WERI-Rb-1 (cell line): ENCODE results near the gene PIK3R3.

Source experiments
- DNase-seq: peaks from one replicate; pipeline ENCODE4 v3.0.0-alpha.2; 2020
- H3K27ac ChIP-seq: fragments of 250-450 bp; sonication (Bioruptor Pico); 2 replicates; pipeline ENCODE4 v1.5.1; 2020; ENCODE audit warnings: mild to moderate bottlenecking, moderate library complexity
- H3K27me3 ChIP-seq: fragments of 250-450 bp; sonication (Bioruptor Pico); 2 replicates; pipeline ENCODE4 v1.5.1; 2021; ENCODE audit warnings: mild to moderate bottlenecking, low read depth, moderate library complexity; ENCODE audit not compliant: insufficient read depth, severe bottlenecking
- H3K36me3 ChIP-seq: fragments of 250-450 bp; sonication (Bioruptor Pico); 2 replicates; pipeline ENCODE4 v1.5.1; 2020; ENCODE audit warnings: mild to moderate bottlenecking, moderate library complexity
- H3K4me3 ChIP-seq: 2 replicates; pipeline ENCODE4 v1.5.1; 2011; ENCODE audit warnings: low read depth, mild to moderate bottlenecking, control low read depth, low read length
- H3K9me3 ChIP-seq: fragments of 250-450 bp; sonication (Bioruptor Pico); 2 replicates; pipeline ENCODE4 v1.5.1; 2021; ENCODE audit warnings: mild to moderate bottlenecking, moderate library complexity; ENCODE audit not compliant: severe bottlenecking
- CTCF ChIP-seq: IDR thresholded peaks from 2 replicates; pipeline ENCODE4 v1.5.1; 2011; ENCODE audit warnings: low read depth, mild to moderate bottlenecking, control low read depth, inconsistent platforms, low read length

PIK3R3 gene

GRCh38 chr1:46113948-46114347, 18.5 kb downstream of the PIK3R3 start:
- Histone ChIP-seq H3K27me3 (no peaks in the 10 kb centered on the region), H3K36me3 (0 out of 2 replicates have a peak, but pooled peaks cover 2% of the 10 kb centered on the region), H3K4me3 (no peak overlapping the region), H3K9me3 (no peaks in the 10 kb centered on the region), H3K27ac (no peak overlapping the region)
- TF ChIP-seq CTCF: no peak
- DNase-seq: no peak

GRCh38 chr1:46112108-46112507, 20.3 kb downstream of the PIK3R3 start:
- no peak for TF ChIP-seq CTCF
- Histone ChIP-seq H3K27me3 (no peaks in the 10 kb centered on the region), H3K36me3 (peaks cover 2% of the 10 kb centered on the region; the same call in 1 of the 2 replicates), H3K9me3 (no peaks in the 10 kb centered on the region), H3K27ac (no peak overlapping the region), H3K4me3 (no peak overlapping the region)
- DNase-seq: no peak

- no peak for DNase-seq
- no peak for TF ChIP-seq CTCF
- H3K27ac ChIP-seq: no peak overlapping the region
- peaks cover 2% of the 10 kb centered on the region; the same call in 1 of the 2 replicates for H3K36me3 ChIP-seq
- no peaks in the 10 kb centered on the region for H3K27me3 ChIP-seq
- no peaks in the 10 kb centered on the region for H3K9me3 ChIP-seq
- H3K4me3 ChIP-seq: no peak overlapping the region
These were observed 21.9 kb downstream of the PIK3R3 start for GRCh38 chr1:46110521-46110920.

- no peak for DNase-seq
- Histone ChIP-seq H3K27me3 (no peaks in the 10 kb centered on the region), H3K9me3 (peaks cover 9% of the 10 kb centered on the region), H3K4me3 (no peak overlapping the region), H3K36me3 (peaks cover 9% of the 10 kb centered on the region), H3K27ac (no peak overlapping the region)
- TF ChIP-seq CTCF: no peak
These were observed 29.5 kb downstream of the PIK3R3 start for GRCh38 chr1:46102769-46103476.

- no peaks in the 10 kb centered on the region for H3K27me3 ChIP-seq
- no peak overlapping the region for H3K27ac ChIP-seq
- peaks cover 9% of the 10 kb centered on the region for H3K9me3 ChIP-seq
- TF ChIP-seq CTCF: no peak
- peaks cover 9% of the 10 kb centered on the region for H3K36me3 ChIP-seq
- no peak for DNase-seq
- no peak overlapping the region for H3K4me3 ChIP-seq
These were observed 33.2 kb downstream of the PIK3R3 start for GRCh38 chr1:46099215-46099614.
